GM20000 (cell line): ENCODE results near the gene ALG12.
A peak's percentile ranks its signal among the peaks of the same experiment; 100 is the strongest.

Experiments used
- DNase-seq: peaks from one replicate; pipeline ENCODE4 v3.0.0; 2012; ENCODE audit warnings: low spot score
- CTCF ChIP-seq: IDR thresholded peaks from 2 replicates; pipeline ENCODE4 v1.5.1; 2012; ENCODE audit warnings: mild to moderate bottlenecking, control low read depth; ENCODE audit errors: extremely low read depth, missing control alignments

Gene ALG12

DNA sequence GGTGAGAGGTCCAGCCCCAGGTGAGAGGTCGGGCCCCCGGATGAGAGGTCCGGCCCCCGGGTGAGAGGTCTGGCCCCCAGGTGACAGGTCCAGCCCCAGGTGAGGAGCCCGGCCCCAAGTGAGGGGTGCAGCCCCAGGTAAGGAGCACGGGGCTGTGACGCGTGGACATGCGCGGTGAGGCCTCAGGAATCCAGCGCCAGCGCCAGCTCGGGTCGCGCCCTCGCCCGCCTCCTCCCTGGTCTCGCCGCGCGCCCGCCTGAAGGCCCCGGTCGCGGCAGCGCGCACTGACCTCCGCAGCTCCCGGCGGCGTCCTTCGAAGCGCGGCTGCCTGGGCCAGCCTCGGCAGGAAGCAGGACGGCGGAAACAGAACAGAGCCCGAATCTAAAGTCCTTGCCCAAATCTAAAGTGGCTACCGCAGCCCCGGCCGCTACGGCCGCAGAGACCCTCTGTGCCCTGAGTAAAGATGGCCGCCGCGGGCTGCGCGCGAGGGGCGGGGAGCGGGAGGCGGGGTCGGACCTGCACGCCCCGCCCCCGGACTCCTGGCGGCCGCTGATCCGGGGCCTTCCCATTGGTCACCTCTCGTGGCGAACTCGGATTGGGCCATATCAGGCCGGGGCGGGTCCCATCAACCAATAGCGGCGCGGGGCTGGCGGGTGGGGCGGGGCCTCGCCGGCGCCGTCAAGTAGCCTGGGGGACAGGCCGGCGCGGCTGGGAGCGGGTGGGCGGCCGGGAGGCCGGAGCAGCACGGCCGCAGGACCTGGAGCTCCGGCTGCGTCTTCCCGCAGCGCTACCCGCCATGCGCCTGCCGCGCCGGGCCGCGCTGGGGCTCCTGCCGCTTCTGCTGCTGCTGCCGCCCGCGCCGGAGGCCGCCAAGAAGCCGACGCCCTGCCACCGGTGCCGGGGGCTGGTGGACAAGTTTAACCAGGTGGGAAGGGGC lies at the start of gene ALG12, which contains the start of gene CRELD2:
ALG12 (minus strand) TSS at position 465 of the 937 bp plus-strand sequence. CDS start 4,673 bp downstream, outside the sequence.
CRELD2 (plus strand) TSS at position 661 of the 937 bp plus-strand sequence; CDS start at position 797, 136 bp downstream.
- TF ChIP-seq CTCF: no peak
- peak; percentile 100 for DNase-seq

DNA sequence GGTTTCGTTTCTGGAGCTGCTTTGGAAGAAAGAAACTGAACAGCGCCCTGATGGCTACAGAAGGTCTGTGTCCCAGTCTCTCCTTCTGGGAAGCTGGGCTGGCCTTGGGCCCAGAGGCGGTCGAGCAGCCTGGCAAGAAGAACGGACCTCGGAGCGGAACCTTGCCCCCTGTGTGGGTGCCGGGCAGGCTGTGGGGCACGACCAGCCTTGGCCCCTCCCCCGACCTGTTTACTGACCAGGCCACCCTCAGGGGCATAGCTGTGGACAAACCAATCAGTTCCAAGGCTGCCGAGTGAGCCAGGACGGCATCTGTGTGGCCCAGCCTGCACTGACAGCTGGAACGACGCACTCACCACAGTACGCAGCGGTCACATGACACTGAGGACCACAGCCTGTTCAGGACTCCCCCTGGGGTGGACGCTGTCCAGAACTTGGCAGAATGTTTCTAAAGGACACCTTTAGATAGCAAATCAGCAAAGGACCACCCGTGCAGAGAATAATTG lies 49.5 kb upstream of the ALG12 start:
- DNase-seq: no peak
- TF ChIP-seq CTCF: no peak

- no peak for TF ChIP-seq CTCF
- DNase-seq: no peak
These were observed 48.8 kb upstream of the ALG12 start for GRCh38 chr22:49966774-49967705.

- DNase-seq: no peak
- no peak for TF ChIP-seq CTCF
These were observed 48.0 kb upstream of the ALG12 start for GRCh38 chr22:49966041-49966773.

- no peak for TF ChIP-seq CTCF
- DNase-seq: no peak
These were observed 47.1 kb upstream of the ALG12 start for GRCh38 chr22:49965091-49966040.
